T-helper 22 cell (primary cell): ENCODE results near the gene PROM2.
"Not testable (repeated sequence)": the region's sequence is repeated elsewhere in the genome, so short reads cannot be mapped to it uniquely, and the experiment has no call there.

Experiments
- DNase-seq: peaks from one replicate; pipeline ENCODE4 v3.0.0-alpha.2; 2020; ENCODE audit warnings: low read depth

Gene PROM2

GRCh38 chr2:95274291-95275150 is at the start of gene PROM2:
PROM2 (plus strand) TSS chr2:95274449; CDS start chr2:95274586, 137 bp downstream.
- no peak for DNase-seq

GRCh38 chr2:95225658-95226057 is 48.6 kb upstream of the PROM2 start:
- DNase-seq: no peak

- no peak for DNase-seq
These were observed 42.5 kb upstream of the PROM2 start for GRCh38 chr2:95231723-95232122.

- no peak for DNase-seq
These were observed 42.0 kb upstream of the PROM2 start for GRCh38 chr2:95232232-95232631.

GRCh38 chr2:95234286-95234785 is 39.9 kb upstream of the PROM2 start:
- DNase-seq: no peak

- DNase-seq: no peak
These were observed 39.4 kb upstream of the PROM2 start for GRCh38 chr2:95234816-95235215.

- no peak for DNase-seq
These were observed 36.1 kb upstream of the PROM2 start for GRCh38 chr2:95238131-95238530.

GRCh38 chr2:95240091-95240490 is 34.2 kb upstream of the PROM2 start:
- DNase-seq: no peak

GRCh38 chr2:95240556-95240955 is 33.7 kb upstream of the PROM2 start:
- DNase-seq: no peak

- not testable (repeated sequence) for DNase-seq
These were observed 32.2 kb upstream of the PROM2 start for GRCh38 chr2:95242084-95242483.

- no peak for DNase-seq
These were observed 16.0 kb upstream of the PROM2 start for GRCh38 chr2:95258271-95258670.

GRCh38 chr2:95260028-95261023 is 13.9 kb upstream of the PROM2 start:
- DNase-seq: no peak

GRCh38 chr2:95261602-95262001 is 12.6 kb upstream of the PROM2 start:
- no peak for DNase-seq

GRCh38 chr2:95262896-95263542 is 11.2 kb upstream of the PROM2 start:
- no peak for DNase-seq

- no peak for DNase-seq
These were observed 9.6 kb upstream of the PROM2 start for GRCh38 chr2:95264624-95265023.

- DNase-seq: no peak
These were observed 9.1 kb upstream of the PROM2 start for GRCh38 chr2:95265182-95265581.

- no peak for DNase-seq
These were observed 7.3 kb upstream of the PROM2 start for GRCh38 chr2:95266781-95267430.

GRCh38 chr2:95267458-95268210 is 6.6 kb upstream of the PROM2 start:
- no peak for DNase-seq

GRCh38 chr2:95268211-95269035 is 5.8 kb upstream of the PROM2 start:
- DNase-seq: no peak
